Stimulated activated CD4-positive, alpha-beta T cell treated with anti-CD3 and anti-CD28 coated beads, Interleukin-4, amount 100 ng/mL, for 1 hour (primary cell): ENCODE data around the gene GPR141.
"Not testable (repeated sequence)": the region's sequence is repeated elsewhere in the genome, so short reads cannot be mapped to it uniquely, and the experiment has no call there.

ENCODE experiments used
- DNase-seq: peaks from one replicate; pipeline ENCODE4 v3.0.0-alpha.2; 2020

Gene GPR141

DNA sequence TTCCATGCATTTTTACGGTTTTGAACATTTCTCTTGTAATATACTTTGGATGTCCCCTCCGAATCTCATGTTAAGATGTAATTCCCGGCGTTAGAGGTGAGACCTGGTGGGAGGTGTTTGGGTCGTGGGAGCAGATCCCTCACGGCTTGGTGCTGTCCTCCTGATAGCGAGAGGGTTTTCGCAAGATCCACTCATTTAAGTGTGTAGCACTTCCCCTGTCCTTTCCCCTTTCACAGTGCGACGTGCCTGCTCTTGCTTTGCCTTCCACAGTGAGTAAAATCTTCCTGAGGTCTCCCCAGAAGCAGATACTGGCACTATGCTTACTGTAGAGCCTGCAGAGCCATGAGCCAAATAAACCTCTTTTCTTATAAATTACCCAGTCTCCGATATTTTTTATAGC lies 6.6 kb downstream of the GPR141 start:
- DNase-seq = no peak

DNA sequence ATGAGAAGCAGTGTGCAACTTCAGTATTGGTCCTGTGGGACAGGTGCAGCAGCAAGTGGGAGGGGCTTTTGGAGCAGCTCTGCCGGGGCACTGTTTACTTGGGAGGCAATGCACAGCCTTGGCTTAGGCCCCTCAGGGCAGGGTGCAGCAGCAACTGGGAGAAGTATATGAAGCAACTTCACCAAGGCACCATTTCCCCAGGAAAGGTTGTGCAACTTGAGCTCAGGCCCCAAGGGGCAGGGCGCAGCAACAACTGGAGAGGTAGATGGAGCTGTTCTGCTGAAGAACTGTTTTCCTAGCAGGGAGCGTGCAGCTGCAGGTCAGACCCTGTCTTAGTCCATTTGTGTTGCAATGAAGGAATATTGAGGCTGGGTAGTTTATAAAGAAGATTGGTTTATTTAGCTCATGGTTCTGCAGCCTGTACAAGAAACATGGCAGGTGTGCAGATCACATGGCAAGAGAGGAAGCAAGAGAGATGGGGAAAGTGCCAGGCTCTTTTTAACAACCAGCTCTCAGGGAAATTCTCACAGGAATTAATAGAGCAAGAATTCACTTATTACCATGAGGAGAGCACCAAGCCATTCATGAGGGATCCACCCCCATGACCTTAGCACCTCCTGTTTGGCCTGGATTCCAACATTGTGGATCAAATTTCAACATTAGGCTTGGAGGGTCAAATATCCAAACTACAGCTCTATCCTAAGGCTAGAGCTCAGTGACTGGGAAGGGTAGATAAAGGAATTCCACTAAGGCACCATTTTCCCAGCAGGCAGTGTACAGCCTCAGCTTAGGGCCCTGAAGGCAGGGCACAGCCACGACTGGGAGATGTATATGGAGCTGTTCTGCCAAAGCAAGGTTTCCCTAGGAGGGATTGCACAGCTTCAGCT lies 10.9 kb downstream of the GPR141 start:
- DNase-seq = no peak

GRCh38 chr7:37698276-37698675 lies 14.7 kb downstream of the GPR141 start:
- no peak for DNase-seq

GRCh38 chr7:37698782-37699181 lies 15.2 kb downstream of the GPR141 start:
- no peak for DNase-seq

GRCh38 chr7:37701769-37702168 lies 18.2 kb downstream of the GPR141 start:
- no peak for DNase-seq

- DNase-seq = no peak
Measured at GRCh38 chr7:37703361-37703760, 19.8 kb downstream of the GPR141 start.

DNA sequence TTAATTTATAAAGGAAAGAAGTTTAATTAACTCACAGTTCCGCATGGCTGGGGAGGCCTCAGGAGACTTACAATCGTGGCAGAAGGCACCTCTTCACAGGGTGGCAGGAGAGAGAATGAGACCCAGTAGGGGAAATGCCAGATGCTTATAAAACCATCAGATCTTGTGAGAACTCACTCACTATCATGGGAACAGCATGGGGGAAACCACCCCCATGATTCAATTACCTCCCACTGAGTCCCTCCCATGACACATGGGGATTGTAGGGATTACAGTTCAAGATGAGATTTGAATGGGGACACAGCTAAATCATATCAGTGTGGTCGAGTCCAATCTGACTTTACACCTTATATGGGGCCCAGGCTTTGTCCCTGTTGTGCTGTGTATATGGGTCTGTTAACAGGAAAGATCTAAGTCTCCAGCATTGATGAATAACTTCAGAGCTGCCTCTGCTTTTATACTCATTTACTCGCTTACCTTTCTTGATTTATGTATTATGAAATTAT lies 20.8 kb downstream of the GPR141 start:
- DNase-seq = not testable (repeated sequence)

- DNase-seq = no peak
Measured at GRCh38 chr7:37705976-37706375, 22.4 kb downstream of the GPR141 start.

DNA sequence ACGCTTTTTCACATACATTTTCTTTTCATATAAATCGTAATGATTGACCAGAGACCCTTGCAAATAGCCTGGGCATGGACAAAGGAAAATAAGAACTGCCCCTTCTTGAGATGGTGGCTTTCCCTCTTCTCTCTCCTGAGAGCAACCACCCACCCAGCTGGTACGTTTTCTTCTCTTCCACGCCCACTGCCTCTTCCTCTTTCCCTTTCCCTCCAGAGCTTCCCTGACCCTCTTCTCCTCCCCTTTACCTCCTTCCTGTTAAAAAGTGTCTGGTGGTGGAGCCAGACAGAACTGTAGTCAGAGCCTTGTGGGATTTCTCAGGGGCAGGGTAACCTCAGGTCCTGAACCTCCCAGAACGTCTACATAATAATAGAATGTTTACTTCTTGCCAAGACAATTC lies 23.2 kb downstream of the GPR141 start:
- no peak for DNase-seq

DNA sequence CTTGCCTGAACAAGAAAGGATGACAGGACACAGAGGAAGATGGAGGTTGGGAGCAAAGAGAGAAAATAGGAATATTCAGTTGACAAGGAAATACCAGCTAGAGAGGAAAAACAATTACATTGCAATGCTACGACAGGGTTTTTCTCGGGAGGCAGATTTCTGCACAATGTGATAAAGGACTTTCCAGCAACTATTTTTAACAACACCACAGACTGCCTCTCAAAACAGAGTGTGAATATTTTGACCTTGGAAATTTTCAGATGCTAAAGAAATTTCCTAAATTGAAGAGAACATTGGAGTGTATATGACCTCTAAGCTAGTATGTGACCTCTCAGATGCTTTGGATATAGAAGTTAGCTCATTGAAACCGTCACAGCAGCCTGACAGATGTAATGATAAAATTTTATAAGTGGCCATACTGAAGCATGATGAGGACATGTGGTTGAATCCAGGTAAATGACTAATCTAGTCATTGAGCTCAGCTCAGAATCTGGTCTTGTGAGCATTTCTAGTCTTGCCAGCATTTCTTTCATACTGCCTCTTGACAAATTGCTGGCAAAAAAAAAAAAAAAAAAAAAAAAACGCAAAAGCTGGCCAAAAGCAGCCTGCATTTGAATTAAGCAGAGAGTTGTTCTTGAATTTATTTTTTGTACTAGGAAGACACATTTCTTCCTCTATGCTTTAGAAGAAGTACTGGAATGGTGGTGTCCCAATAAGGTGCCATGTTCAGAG lies 24.4 kb downstream of the GPR141 start:
- no peak for DNase-seq

- DNase-seq = no peak
Measured at GRCh38 chr7:37709631-37710509, 26.3 kb downstream of the GPR141 start.

- no peak for DNase-seq
Measured at GRCh38 chr7:37713613-37714012, 30.0 kb downstream of the GPR141 start.

DNA sequence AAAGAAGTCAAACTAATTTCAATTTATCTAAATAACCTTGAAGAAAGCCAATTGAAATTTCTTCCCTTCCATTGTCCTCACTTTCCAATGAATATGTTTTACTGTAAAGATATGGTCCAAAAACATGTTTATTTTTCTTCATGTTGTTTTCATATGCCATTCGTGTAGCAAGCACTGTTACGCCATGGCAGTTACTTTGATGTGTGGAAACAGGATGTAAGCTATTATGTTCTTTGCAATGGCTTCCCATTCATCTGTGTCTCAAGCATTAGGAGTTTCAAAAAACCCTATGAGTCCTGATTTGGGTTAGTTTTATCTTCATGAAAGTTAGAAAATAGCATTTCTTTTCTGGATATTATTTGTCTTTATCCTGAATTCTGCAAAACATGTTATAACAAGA lies 31.0 kb downstream of the GPR141 start:
- DNase-seq = no peak

GRCh38 chr7:37718585-37718984 lies 35.0 kb downstream of the GPR141 start:
- no peak for DNase-seq

GRCh38 chr7:37719077-37719476 lies 35.5 kb downstream of the GPR141 start:
- no peak for DNase-seq

GRCh38 chr7:37724732-37725131 lies 41.2 kb downstream of the GPR141 start:
- DNase-seq = no peak

DNA sequence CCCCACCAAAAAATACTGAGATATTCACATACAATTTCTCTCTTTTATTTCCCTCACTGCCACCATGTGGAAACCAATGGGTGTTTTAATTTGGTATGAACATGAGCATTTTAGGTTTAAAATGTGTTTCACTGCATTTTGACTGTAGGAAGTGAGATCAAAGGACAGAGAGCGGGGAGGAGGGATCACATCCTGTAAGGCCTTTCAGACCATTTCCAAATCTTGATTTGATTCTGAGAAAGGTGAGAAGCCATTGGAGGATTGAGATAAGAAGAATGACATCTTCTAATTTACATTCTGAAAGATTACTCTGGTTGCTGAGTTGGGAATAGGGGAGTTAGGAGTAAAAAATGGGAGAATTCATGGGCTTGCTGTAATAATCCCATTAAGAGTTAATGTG lies 42.5 kb downstream of the GPR141 start:
- no peak for DNase-seq

DNA sequence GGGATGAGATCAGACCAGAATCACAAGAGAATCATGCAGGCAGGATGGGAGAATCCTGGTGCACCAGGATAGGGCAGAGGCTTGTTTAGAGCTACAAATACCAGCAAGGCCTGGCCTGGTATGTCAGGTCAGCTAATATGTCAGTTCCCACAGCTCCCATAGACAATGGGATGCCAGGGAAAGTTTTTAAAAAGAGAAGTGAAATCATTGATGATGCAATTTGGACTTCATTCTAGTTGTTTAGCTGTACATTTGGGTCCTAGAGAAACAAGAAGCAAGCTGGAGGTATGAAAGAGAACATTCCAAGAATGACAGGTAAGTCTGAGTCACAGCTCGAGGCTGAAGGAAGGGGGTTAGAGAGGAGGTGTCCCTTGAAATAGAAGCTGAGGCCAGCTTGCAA lies 45.2 kb downstream of the GPR141 start:
- no peak for DNase-seq

DNA sequence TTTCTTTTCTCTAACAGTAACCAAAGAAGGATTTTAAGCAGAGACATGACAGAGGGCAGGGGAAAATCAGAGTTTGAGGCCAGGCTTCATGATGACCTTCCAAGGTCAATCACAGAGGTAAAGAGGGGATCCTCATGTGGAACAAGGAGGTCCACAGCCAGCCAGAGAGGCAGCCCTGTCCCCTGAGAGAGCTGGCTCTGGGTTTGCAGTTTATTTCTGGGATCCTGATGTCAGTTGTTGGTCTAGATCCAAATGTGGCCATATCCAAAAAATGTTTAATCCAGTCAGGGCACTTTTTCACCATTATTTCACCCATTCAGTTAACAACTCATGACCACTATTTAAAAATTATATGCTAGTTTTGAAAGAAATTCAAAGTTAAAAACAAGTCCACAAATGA lies 45.6 kb downstream of the GPR141 start:
- DNase-seq = no peak

- DNase-seq = no peak
Measured at GRCh38 chr7:37730501-37730900, 46.9 kb downstream of the GPR141 start.

GRCh38 chr7:37732253-37732652 lies 48.7 kb downstream of the GPR141 start:
- DNase-seq = no peak

GRCh38 chr7:37732888-37733287 lies 49.3 kb downstream of the GPR141 start:
- no peak for DNase-seq

DNA sequence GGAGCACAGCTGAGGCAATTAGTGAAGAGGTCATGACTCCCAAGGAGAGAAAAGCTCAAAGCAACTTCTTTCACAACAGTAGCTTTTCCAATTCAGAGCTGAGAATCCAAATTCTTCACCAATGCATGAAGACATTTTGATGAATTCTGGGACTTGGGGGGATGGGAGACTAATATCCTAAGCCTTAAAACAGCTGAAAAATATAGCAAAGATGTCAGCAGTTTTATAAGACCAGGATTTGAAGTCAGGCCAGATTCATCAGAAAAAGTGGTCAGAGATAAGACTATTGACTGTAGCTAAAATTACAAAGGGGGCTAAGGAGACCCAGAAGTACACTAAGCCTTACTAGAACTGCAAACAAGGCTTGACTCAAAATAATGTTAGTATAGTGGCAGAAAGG lies 51.6 kb downstream of the GPR141 start:
- DNase-seq = no peak
